OCI-LY7 (cell line): Measurements from ENCODE around the gene AMPD2. TPM values are rescaled to one million over a fixed set of nuclear protein-coding genes. Genes with fewer than 3 reads are reported as not detected.

Source experiments
- BruUV-seq: library from RNA; stranded (reverse); fragments of 400-500 nt; replicated peaks from 2 replicates; lab custom pipeline; 2021; lab: Mats Ljungman, UMichigan
- CTCF ChIA-PET: fragments of 300-600 bp; sonication (Branson Sonifier 250); formaldehyde crosslinking; loops from one replicate; lab custom pipeline; 2022; ENCODE audit warnings: antibody characterized with exemption; ENCODE audit not compliant: unreplicated experiment; lab: Charles Lee
- POLR2A ChIA-PET: fragments of 300-600 bp; sonication (Branson Sonifier 250); formaldehyde crosslinking; loops from one replicate; lab custom pipeline; 2022; ENCODE audit warnings: antibody characterized with exemption; lab: Charles Lee
- DNase-seq: peaks from one replicate; pipeline ENCODE4 v3.0.0-alpha.2; 2015; ENCODE audit warnings: low spot score
- H2AFZ ChIP-seq: fragments of 200-600 bp; sonication (generic), shearing (Covaris generic); 2 replicates; pipeline ENCODE4 v1.6.1; 2014; ENCODE audit warnings: mild to moderate bottlenecking, antibody characterized with exemption, low read length, moderate library complexity
- H3K27ac ChIP-seq: fragments of 200-600 bp; sonication (generic); 2 replicates; pipeline ENCODE4 v1.5.1; 2014; ENCODE audit warnings: mixed run types, low read depth, mild to moderate bottlenecking, moderate library complexity, low read length, inconsistent platforms; ENCODE audit not compliant: poor library complexity, severe bottlenecking
- H3K36me3 ChIP-seq: fragments of 200-600 bp; sonication (generic); 2 replicates; pipeline ENCODE4 v1.6.1; 2014; ENCODE audit warnings: mild to moderate bottlenecking, antibody characterized with exemption, low read length, moderate library complexity, mixed read lengths; ENCODE audit not compliant: insufficient read depth
- H3K4me1 ChIP-seq: fragments of 200-600 bp; sonication (generic); 2 replicates; pipeline ENCODE4 v1.5.1; 2014; ENCODE audit warnings: mild to moderate bottlenecking, low read length; ENCODE audit not compliant: insufficient read depth, poor library complexity, severe bottlenecking
- H3K4me2 ChIP-seq: fragments of 200-600 bp; sonication (generic); 2 replicates; pipeline ENCODE4 v1.6.1; 2014; ENCODE audit warnings: mild to moderate bottlenecking, low read length
- H3K4me3 ChIP-seq: fragments of 200-600 bp; sonication (generic); 2 replicates; pipeline ENCODE4 v1.5.1; 2014; ENCODE audit warnings: mild to moderate bottlenecking, low read depth, low read length; ENCODE audit not compliant: poor library complexity, severe bottlenecking
- H3K79me2 ChIP-seq: fragments of 200-600 bp; sonication (generic); 2 replicates; pipeline ENCODE4 v1.6.1; 2016; ENCODE audit warnings: low read depth, mild to moderate bottlenecking, low read length, moderate library complexity, mixed read lengths; ENCODE audit not compliant: insufficient read depth
- H3K9me2 ChIP-seq: fragments of 200-600 bp; sonication (generic); 2 replicates; pipeline ENCODE4 v1.6.1; 2016; ENCODE audit warnings: mild to moderate bottlenecking, low read length, mixed read lengths; ENCODE audit not compliant: insufficient read depth
- H3K9me3 ChIP-seq: fragments of 200-600 bp; sonication (generic); 2 replicates; pipeline ENCODE4 v1.6.1; 2014; ENCODE audit warnings: mild to moderate bottlenecking, mixed run types, low read length, mixed read lengths
- H4K20me1 ChIP-seq: fragments of 200-600 bp; sonication (generic); 2 replicates; pipeline ENCODE4 v1.6.1; 2014; ENCODE audit warnings: mild to moderate bottlenecking, antibody characterized with exemption, low read length, moderate library complexity, mixed read lengths; ENCODE audit not compliant: insufficient read depth
- EZH2phosphoT487 ChIP-seq: fragments of 200-600 bp; sonication (generic); IDR thresholded peaks from 2 replicates; pipeline ENCODE4 v1.6.1; 2018; ENCODE audit warnings: low read depth, borderline replicate concordance, mild to moderate bottlenecking, mixed run types, antibody characterized with exemption, low read length, moderate library complexity, mixed read lengths
- intact Hi-C: fragments of 100-400 bp; cut with micrococcal nuclease; formaldehyde crosslinking; loops from one replicate; pipeline ENCODE4 v1.10.0; 2022; ENCODE audit not compliant: unreplicated experiment
- total RNA-seq, 2 experiments: library from RNA; depleted of rRNA in 1 of 2; stranded (reverse); fragments of >200 nt in 1 of 2; shearing (Covaris generic) in 1 of 2; gene quantifications; 2 replicates each; pipeline ENCODE4 v1.2.3, GENCODE V29; 2014 to 2022
- TF ChIP-seq, protein P1 (sequence below): fragments of 200-600 bp; sonication (generic); conservative IDR thresholded peaks from 2 replicates; pipeline ENCODE4 v1.5.1; 2014; ENCODE audit warnings: mild to moderate bottlenecking, antibody characterized with exemption, low read length, moderate library complexity, mixed read lengths

Gene AMPD2
- total RNA-seq, 2 experiments from 2014 or later: 51.8 to 66.2 TPM

DNA sequence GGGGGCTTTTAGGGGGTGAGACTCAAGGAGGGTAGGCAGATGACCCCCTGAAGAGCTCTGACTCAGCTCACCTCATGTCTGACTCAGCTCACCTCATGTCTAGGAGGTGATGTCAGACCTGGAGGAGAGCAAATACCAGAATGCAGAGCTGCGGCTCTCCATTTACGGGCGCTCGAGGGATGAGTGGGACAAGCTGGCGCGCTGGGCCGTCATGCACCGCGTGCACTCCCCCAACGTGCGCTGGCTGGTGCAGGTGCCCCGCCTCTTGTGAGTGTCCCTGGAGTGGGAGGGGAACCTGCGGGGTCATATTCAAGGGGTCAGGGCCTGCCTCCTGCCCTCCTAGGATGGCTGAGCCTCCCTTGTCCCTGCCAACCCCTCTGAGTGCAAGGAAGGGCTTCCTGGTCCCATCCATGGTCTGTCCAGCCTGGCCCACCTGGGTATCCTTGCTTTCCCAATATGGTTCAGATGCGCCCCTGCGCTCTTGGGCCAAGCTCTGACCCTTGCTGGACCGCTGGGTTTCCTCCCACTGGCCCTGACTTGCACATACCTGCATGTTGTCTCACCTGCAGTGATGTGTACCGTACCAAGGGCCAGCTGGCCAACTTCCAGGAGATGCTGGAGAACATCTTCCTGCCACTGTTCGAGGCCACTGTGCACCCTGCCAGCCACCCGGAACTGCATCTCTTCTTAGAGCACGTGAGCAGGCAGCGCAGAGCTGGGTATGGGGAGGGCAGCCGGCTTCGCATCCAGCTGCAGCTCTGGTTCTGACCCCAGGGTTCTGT is 9.1 kb downstream of the AMPD2 start:
- intact Hi-C loops: no loop called here
- no TSS peak for BruUV-seq
- POLR2A ChIA-PET: no interaction called here

DNA sequence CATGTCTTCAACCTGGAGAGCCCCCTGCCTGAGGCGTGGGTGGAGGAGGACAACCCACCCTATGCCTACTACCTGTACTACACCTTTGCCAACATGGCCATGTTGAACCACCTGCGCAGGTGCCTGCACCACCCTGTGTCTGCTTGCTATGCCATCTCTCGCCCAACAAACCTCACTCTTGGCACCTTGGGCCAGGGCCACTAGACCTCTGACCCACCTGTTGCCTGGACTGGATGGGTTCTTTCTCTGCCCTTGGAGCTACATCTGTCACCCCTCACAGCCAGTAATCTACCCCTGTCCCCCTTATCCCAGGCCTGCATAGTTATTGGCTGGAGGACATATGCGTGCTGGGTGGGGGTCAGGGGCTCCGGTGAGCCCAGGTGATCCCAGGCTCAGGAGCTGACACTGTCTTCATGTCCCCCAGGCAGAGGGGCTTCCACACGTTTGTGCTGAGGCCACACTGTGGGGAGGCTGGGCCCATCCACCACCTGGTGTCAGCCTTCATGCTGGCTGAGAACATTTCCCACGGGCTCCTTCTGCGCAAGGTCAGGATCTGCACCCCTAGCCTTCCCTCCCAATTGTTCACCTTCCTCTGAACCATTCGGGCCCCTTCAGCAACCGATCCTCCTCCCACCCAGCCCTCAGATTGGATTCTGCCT is 9.9 kb downstream of the AMPD2 start:
- H3K36me3 ChIP-seq: peaks cover 44% of the 10 kb centered on the region
- BruUV-seq: no TSS peak
- H4K20me1 ChIP-seq: no peaks in the 10 kb centered on the region

More for the DNA sequence above, 9.1 kb downstream of the AMPD2 start:
- TF ChIP-seq EZH2phosphoT487: no peak
- TF ChIP-seq, protein P1, sequence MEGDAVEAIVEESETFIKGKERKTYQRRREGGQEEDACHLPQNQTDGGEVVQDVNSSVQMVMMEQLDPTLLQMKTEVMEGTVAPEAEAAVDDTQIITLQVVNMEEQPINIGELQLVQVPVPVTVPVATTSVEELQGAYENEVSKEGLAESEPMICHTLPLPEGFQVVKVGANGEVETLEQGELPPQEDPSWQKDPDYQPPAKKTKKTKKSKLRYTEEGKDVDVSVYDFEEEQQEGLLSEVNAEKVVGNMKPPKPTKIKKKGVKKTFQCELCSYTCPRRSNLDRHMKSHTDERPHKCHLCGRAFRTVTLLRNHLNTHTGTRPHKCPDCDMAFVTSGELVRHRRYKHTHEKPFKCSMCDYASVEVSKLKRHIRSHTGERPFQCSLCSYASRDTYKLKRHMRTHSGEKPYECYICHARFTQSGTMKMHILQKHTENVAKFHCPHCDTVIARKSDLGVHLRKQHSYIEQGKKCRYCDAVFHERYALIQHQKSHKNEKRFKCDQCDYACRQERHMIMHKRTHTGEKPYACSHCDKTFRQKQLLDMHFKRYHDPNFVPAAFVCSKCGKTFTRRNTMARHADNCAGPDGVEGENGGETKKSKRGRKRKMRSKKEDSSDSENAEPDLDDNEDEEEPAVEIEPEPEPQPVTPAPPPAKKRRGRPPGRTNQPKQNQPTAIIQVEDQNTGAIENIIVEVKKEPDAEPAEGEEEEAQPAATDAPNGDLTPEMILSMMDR: no peak
- Histone ChIP-seq H3K9me3 (no peaks in the 10 kb centered on the region), H4K20me1 (no peaks in the 10 kb centered on the region), H3K36me3 (peaks cover 44% of the 10 kb centered on the region), H2AFZ (no peak overlapping the region), H3K79me2 (no peaks in the 10 kb centered on the region), H3K4me3 (no peak overlapping the region), H3K4me1 (peaks cover 13% of the 10 kb centered on the region), H3K4me2 (no peak overlapping the region), H3K9me2 (no peaks in the 10 kb centered on the region), H3K27ac (no peak overlapping the region)
- DNase-seq: no peak
- CTCF ChIA-PET: interaction anchor here (0.6 kb wide), 1 partner anchor 862 kb away, joined by 3 read pairs; no protein-coding TSS in a partner anchor

More for the DNA sequence above, 9.9 kb downstream of the AMPD2 start:
- no peak for TF ChIP-seq EZH2phosphoT487
- TF ChIP-seq, protein P1: no peak
- CTCF ChIA-PET: interaction anchor here (1.7 kb wide), 1 partner anchor 83 kb away, joined by 6 read pairs; no protein-coding TSS in a partner anchor
- intact Hi-C loops: loop anchor here (1.0 kb wide), 1 partner anchor 83 kb away; no protein-coding TSS in a partner anchor
- Histone ChIP-seq H3K4me2 (no peak overlapping the region), H3K9me3 (no peaks in the 10 kb centered on the region), H3K9me2 (no peaks in the 10 kb centered on the region), H3K79me2 (no peaks in the 10 kb centered on the region), H3K27ac (no peak overlapping the region), H2AFZ (no peak overlapping the region), H3K4me1 (peaks cover 10% of the 10 kb centered on the region), H3K4me3 (no peak overlapping the region)
- POLR2A ChIA-PET: no interaction called here
- no peak for DNase-seq
